ENCODE measurements around the gene EPHA6. TPM values are rescaled to one million over a fixed set of nuclear protein-coding genes. Genes with fewer than 3 reads are reported as not detected.

EPHA6 gene
- total and polyA plus RNA-seq, 12 donors: 0.21 to 0.88 (median 0.59) TPM; not detected in 3

DNA sequence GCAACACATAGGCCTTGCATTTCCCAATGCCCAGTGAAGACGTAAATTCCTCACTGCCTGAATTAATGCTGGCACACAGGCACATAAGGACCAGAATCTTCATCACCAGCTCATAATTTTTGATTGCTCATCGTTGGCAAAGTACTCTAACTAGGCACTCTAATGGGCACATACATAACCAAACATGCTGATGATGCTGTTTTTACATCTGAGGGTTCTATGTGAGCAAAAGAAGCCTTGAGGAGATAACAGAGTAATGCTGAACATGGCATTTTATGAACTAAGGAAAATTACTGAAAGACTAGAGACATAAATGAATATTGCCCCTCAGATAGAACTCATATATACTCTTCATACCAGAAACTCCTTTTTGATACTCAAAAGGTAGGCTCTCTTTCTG, 387.4 kb downstream of the EPHA6 start:
- 71 to 80% methylated on average over 2 of the region's 2 CpGs for WGBS, 2 donors
- TF ChIP-seq, protein P1, sequence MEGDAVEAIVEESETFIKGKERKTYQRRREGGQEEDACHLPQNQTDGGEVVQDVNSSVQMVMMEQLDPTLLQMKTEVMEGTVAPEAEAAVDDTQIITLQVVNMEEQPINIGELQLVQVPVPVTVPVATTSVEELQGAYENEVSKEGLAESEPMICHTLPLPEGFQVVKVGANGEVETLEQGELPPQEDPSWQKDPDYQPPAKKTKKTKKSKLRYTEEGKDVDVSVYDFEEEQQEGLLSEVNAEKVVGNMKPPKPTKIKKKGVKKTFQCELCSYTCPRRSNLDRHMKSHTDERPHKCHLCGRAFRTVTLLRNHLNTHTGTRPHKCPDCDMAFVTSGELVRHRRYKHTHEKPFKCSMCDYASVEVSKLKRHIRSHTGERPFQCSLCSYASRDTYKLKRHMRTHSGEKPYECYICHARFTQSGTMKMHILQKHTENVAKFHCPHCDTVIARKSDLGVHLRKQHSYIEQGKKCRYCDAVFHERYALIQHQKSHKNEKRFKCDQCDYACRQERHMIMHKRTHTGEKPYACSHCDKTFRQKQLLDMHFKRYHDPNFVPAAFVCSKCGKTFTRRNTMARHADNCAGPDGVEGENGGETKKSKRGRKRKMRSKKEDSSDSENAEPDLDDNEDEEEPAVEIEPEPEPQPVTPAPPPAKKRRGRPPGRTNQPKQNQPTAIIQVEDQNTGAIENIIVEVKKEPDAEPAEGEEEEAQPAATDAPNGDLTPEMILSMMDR (IDR thresholded peaks at IDR 0.05): no peak
- DNase-seq (no peak), ATAC-seq (no peak)
- Histone ChIP-seq H3K36me3 (no peaks in the 10 kb centered on the region), H3K4me1 (no peaks in the 10 kb centered on the region), H3K4me3 (no peak overlapping the region), H3K9me3 (peaks cover 0 to 3% (median 0%) of the 10 kb centered on the region in 11 donors), H3K27ac (no peak overlapping the region), H3K27me3 (no peaks in the 10 kb centered on the region)
- intact Hi-C loops (cut with DNase I): no loop called here

- 81 to 82% methylated on average over 1 of the region's 1 CpG for WGBS, 2 donors
- H3K36me3 ChIP-seq: no peaks in the 10 kb centered on the region
- H3K9me3 ChIP-seq: peaks cover 0 to 6% (median 0%) of the 10 kb centered on the region in 11 donors
- ATAC-seq (no peak), DNase-seq (no peak)
- no peaks in the 10 kb centered on the region for H3K4me1 ChIP-seq
- no peak overlapping the region for H3K4me3 ChIP-seq
- no peak overlapping the region for H3K27ac ChIP-seq
- TF ChIP-seq, protein P1 (IDR thresholded peaks at IDR 0.05): no peak
- intact Hi-C loops (cut with DNase I): no loop called here
- H3K27me3 ChIP-seq: no peaks in the 10 kb centered on the region
Measured at GRCh38 chr3:97228966-97229365, 414.6 kb downstream of the EPHA6 start.

DNA sequence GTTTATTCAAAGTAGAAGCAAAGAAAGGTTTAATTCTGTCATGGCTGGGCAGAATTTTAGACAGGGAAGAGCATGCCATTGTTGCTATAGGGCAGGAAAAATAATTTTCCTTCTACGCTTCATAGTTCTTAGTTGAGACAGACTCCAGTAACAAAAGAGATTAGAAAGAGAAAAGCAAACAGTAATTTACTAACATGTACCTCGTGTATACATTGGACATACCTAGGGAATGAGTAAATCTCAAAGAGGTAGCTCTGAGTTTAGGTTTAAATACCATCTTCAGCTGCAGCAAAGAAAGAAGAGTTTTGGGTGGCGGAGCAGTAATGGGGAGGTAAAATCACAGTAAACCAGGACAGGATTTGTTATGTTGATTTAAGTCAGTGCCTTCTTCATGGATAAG, 416.1 kb downstream of the EPHA6 start:
- DNase-seq (no peak), ATAC-seq (no peak)
- intact Hi-C loops (cut with DNase I): no loop called here
- TF ChIP-seq, protein P1 (IDR thresholded peaks at IDR 0.05): no peak
- Histone ChIP-seq H3K9me3 (peaks cover 0 to 6% (median 0%) of the 10 kb centered on the region in 11 donors), H3K4me1 (no peaks in the 10 kb centered on the region), H3K4me3 (no peak overlapping the region), H3K27ac (no peak overlapping the region), H3K36me3 (no peaks in the 10 kb centered on the region), H3K27me3 (no peaks in the 10 kb centered on the region)
- 74 to 79% methylated on average over 3 of the region's 3 CpGs for WGBS, 2 donors

- Histone ChIP-seq H3K27ac (no peak overlapping the region), H3K36me3 (no peaks in the 10 kb centered on the region), H3K4me1 (no peaks in the 10 kb centered on the region), H3K27me3 (no peaks in the 10 kb centered on the region), H3K9me3 (peaks cover 0 to 6% (median 0%) of the 10 kb centered on the region in 11 donors), H3K4me3 (no peak overlapping the region)
- ATAC-seq (no peak), DNase-seq (no peak)
- TF ChIP-seq, protein P1 (IDR thresholded peaks at IDR 0.05): no peak
- 50 to 59% methylated on average over 5 of the region's 5 CpGs for WGBS, 2 donors
- intact Hi-C loops (cut with DNase I): no loop called here
Measured at GRCh38 chr3:97232393-97233034, 418.1 kb downstream of the EPHA6 start.
